Measurements from ENCODE around the gene GRIK3.
"Not testable (repeated sequence)": the region's sequence is repeated elsewhere in the genome, so short reads cannot be mapped to it uniquely, and the experiment has no call there.

GRIK3 gene

GRCh38 chr1:36934061-36934460, 100.3 kb downstream of the GRIK3 start:
- no peak for DNase-seq

GRCh38 chr1:36927826-36928225, 106.5 kb downstream of the GRIK3 start:
- DNase-seq, result no peak

DNA sequence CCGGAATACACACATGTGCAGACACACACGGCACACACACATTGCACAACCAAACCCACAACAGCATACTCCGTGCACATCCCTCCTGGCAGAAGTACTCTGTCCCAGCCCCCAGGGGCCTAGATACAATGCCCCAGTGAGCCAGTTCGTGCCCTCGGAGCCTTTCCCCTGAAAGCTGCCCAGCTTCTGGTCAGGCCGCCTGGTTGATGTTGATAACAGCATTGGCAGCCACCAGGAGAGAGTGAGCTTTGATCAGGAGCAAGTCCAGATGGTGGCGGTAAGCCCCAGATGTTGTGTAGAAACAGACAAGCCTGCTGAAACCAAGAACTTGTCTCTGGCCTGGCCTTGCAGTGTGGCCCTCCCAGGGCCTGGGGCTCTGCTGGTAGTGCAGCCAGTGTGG, 109.1 kb downstream of the GRIK3 start:
- no peak for DNase-seq

DNA sequence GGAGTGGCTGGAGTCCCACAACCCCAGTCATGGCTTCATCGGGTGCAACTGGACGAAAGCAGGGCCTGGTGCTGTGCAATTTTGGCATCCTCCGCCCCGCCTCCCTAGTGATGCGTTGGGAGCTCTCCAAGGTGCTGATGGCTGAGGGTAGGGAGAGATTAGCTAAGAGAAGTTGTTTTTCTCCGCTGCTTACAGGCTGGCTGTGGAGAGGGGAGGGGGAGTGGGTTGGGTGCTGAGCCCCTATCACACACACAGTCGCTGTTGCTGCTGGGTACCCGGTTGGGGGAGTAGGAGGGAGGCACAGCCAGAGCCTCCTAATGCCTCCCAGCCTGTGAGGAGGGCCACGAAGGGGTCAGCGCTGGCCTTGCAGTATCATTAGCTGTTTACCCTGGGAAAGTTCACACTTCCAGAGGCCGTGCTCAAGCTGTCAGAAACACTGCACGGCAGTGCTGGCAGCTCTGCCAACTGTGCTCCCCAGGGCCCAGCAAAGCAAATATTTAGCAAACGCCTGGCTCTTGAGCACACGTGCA, 110.0 kb downstream of the GRIK3 start:
- peak; percentile 11 for DNase-seq

DNA sequence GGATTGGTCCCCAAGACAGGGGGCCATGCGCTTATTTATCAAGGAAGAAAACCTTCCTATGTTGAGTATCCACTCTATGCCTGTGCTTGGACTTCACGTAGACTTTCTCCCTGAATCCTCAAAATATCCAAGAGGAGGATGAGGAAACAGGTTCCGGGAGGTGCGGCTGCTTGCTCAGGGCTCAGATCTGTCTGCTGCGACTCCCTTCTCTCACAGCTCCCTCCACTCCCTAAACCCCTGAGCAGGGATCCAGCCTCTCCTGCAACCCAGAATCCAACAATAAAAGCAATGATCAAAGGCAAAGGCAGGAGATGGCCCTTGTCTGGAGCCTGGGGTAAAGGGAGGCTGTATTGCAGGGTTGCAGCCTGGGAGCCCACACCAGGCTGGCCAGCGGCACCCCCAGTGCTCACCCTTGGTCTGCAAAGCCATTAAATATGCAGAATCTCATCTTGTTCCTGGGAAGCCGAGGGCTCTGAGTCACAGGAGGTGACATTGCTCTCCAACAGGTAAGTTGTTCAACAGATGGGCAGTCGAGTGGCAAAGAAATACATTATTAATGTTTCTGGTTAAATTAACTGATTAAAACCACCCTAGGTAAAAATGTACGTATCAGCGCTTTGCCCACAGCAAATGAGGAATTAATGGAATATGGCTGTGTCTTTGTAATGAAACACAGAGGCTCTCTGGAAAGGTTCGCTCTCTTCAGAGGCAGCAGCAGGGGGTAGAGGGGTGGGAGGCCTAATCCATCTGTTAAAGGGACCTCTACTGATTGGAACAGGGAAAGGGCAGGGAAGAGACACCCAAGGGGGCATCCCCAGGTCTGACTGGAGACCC, 111.5 kb downstream of the GRIK3 start:
- DNase-seq, result no peak

DNA sequence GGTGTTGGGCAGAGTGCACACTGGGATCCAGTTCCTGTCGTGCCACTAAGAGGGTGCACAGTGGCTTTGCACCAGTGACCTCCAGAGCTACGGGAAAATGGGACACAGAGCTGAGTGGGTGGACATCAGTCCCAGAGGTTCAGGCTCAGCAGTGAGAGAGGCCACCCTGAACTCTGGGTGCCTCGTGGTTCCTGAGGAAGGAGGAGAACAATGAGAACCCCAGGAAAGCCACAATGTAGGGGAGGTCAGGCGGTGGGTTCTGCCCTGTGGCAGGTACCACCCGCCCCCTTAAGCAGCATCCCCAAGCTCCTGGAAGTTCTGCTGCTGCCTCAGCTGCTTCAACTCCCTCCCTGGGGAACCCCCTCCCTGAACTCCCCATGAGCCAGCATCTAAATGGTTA, 112.2 kb downstream of the GRIK3 start:
- no peak for DNase-seq

- DNase-seq, result no peak
Measured at GRCh38 chr1:36920801-36921405, 113.4 kb downstream of the GRIK3 start.

DNA sequence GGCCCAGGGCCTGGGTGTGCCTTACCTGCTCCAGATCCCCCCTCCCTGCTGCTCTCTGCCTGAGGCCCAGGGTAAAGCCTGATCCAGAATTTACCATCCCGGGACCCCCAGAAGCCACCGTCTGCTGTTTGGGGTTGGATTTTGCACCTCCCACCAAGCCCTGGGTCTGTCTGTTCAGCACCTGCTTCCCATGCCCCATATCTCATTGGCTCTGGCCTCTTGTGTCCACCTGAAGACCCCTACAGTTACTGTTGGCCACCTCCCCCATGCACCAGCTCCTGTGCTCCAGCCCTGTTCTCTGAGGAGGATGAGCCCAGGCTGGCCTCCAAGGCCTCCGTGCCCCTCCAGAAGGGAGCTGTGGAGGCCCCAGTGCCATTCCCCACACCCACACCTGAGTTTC, 113.9 kb downstream of the GRIK3 start:
- DNase-seq, result no peak

- DNase-seq, result no peak
Measured at GRCh38 chr1:36919491-36920145, 114.7 kb downstream of the GRIK3 start.

DNA sequence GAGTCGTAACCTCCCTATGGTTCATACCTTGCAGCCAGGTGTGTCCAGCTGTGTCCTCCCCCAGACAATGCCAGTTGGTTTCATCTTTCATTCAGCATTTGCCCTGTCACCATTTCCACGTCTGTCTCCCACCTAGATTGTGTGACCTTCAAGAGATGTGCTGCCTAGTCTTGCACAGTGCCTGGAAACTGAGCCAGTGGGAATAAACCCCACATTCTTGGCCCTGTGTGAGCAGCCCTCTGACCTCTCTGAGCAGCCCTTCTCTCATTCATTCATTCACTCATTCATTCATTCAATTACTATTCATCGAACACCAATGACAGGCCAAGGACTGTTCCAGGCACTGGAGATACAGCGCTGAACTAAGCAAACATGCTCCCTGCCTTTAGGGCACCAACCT, 115.7 kb downstream of the GRIK3 start:
- no peak for DNase-seq

GRCh38 chr1:36916542-36916941, 117.8 kb downstream of the GRIK3 start:
- DNase-seq, result not testable (repeated sequence)

DNA sequence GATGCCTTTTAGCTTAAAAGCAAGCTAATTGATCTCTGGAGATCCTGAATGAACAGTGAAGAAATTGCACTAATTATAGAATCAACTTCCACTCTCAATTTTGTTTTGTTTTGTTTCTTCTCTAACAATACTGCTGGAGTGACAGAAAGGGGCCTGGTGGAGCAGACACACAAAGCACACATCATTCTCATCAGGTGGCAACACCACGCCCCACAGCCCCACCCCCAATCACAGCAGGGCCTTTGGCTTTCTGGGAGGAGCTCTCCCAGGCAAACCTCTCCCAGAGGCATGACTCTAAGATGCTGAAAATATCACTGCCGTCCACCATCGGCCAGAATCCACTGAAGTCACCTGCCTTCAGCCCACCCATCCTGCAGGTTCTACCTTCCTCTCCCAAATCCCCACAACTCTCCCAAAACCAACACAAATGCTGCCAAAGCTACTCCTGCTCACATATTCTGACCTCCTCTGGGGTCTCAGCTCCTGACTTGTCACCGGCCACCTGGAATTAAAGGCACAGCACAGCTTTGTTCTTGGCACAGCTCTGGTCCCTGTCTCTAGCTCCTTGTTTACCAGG, 120.7 kb downstream of the GRIK3 start:
- DNase-seq, result no peak

- DNase-seq, result no peak
Measured at GRCh38 chr1:36913016-36913415, 121.3 kb downstream of the GRIK3 start.

DNA sequence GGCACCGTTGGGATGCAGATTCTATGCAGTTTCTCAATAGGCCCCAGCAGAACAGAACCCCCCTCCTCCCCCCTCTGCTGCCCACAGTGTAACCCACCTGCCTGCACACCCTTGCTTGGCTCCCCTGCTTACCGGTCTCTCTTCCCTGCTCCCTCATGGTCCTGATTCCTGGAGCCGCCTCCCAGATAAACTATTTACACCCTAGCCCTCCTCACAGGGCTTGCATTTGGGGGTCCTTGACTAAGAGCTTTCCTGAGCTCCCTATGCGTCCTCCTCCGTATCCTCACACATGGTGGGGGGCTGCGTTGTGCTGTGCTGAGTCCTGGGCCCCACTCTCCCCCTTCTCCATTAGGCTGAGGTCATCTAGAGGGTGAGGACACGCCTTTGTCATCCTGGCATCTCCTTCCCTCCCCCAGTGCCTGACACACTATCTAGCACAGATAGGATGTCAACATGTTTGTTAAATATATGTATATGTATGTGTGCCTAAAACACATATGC, 121.9 kb downstream of the GRIK3 start:
- DNase-seq, result no peak

- DNase-seq, result no peak
Measured at GRCh38 chr1:36911561-36912364, 122.6 kb downstream of the GRIK3 start.

DNA sequence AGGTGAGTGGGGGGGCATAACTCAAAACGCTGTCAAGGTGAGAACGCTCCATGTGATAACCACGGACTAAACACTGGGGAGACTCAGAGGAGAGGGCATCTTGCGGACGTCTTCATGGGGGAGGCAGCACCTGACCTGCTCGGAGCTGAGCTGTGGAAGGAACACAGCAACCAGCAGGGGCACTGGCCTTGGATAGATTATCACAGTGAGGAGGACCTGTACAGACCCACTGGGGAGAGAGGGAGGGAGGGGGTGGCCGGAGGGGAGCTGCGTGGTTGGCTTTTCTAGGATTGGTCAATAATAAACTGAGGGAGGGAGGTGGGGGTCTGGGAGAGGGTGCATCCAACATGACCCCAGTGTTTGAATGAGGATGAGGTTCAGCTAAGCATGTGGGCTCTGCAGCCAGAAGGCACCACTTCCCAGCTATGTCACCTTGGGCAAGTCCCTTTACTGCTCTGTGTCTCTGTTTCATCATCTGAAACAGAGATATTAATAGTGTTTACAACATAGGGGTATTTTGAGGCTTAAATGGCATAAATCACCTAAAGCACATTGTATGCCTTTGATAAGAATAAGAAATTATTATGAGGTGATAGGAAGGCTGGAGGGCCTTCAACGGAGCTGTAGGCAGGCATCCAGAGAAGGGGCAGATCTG, 123.3 kb downstream of the GRIK3 start:
- DNase-seq, result no peak

- DNase-seq, result no peak
Measured at GRCh38 chr1:36909946-36910725, 124.2 kb downstream of the GRIK3 start.

GRCh38 chr1:36909359-36909758, 125.0 kb downstream of the GRIK3 start:
- DNase-seq, result not testable (repeated sequence)

DNA sequence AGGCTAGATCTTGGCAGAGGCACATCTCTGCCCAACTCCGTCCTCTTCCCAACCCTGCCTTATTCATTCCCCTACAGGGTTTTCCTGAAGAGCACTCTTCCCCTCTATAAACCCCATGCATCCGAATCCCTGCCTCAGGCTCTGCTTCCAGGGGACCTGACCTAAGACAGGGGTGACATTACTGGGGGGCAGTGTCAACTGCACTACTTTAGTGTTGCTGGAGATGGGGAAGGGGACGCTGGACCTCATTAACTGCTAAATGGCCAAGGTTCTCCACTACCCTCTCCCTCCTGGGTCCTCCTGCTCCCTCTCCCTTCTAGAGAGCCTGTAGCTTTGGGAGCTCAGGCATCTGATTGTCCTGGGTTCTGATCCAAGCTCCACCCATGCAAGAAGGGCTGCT, 126.2 kb downstream of the GRIK3 start:
- no peak for DNase-seq

GRCh38 chr1:36906555-36906954, 127.8 kb downstream of the GRIK3 start:
- no peak for DNase-seq

DNA sequence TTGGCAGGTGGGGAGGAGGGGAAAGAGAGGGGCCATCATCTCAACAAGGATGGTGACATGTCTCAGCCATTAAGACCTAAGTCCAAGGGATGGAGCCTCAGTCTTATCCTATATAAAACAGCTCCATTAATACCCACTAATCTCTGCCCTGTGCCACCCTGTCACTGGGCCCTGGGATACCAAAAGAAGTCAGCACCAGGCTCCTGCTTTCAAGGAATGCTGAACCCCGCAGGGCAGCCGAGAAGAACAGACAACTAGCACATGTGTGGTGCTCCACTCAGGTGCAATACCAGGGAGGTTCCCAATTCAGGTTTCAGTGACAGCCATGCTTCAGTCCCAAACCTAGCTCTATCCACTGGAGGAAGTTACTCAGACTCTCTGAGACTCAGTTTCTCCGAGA, 128.4 kb downstream of the GRIK3 start:
- DNase-seq, result no peak
